ENCODE data around the gene ZNF32. TPM values are rescaled to one million over a fixed set of nuclear protein-coding genes. Genes with fewer than 3 reads are reported as not detected.

ZNF32 gene
- total RNA-seq, 1 donor from 2014 or later: 19.2 TPM

- H3K27me3 ChIP-seq (ENCODE audit: insufficient read depth, low read length): peaks cover 2% of the 10 kb centered on the region
- H4K20me1 ChIP-seq (ENCODE audit: insufficient read depth, low read length): no peaks in the 10 kb centered on the region
- H3K36me3 ChIP-seq (ENCODE audit: insufficient read depth, low read length): no peaks in the 10 kb centered on the region
- Mint-ChIP-seq H3K27me3 (ENCODE audit: low read depth, unreplicated experiment) (peaks cover 23% of the 10 kb centered on the region), H3K4me1 (ENCODE audit: low read depth, unreplicated experiment) (peaks cover 12% of the 10 kb centered on the region), H3K36me3 (ENCODE audit: low read depth, unreplicated experiment) (no peaks in the 10 kb centered on the region), H3K27ac (ENCODE audit: unreplicated experiment) (no peak overlapping the region), H3K9me3 (ENCODE audit: unreplicated experiment) (peaks cover 3% of the 10 kb centered on the region), H3K4me3 (ENCODE audit: unreplicated experiment) (no peak overlapping the region)
- no peak overlapping the region for H3K4me2 ChIP-seq (ENCODE audit: low read length)
- no peak overlapping the region for H2AFZ ChIP-seq (ENCODE audit: low read depth, low read length)
- H3K27ac ChIP-seq (ENCODE audit: low read depth, low read length): no peak overlapping the region
- TF ChIP-seq EZH2 (IDR thresholded peaks at IDR 0.05; ENCODE audit: insufficient read depth, low read length): no peak
- TF ChIP-seq, protein P1, sequence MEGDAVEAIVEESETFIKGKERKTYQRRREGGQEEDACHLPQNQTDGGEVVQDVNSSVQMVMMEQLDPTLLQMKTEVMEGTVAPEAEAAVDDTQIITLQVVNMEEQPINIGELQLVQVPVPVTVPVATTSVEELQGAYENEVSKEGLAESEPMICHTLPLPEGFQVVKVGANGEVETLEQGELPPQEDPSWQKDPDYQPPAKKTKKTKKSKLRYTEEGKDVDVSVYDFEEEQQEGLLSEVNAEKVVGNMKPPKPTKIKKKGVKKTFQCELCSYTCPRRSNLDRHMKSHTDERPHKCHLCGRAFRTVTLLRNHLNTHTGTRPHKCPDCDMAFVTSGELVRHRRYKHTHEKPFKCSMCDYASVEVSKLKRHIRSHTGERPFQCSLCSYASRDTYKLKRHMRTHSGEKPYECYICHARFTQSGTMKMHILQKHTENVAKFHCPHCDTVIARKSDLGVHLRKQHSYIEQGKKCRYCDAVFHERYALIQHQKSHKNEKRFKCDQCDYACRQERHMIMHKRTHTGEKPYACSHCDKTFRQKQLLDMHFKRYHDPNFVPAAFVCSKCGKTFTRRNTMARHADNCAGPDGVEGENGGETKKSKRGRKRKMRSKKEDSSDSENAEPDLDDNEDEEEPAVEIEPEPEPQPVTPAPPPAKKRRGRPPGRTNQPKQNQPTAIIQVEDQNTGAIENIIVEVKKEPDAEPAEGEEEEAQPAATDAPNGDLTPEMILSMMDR (IDR thresholded peaks at IDR 0.05; ENCODE audit: insufficient read depth, low read depth, low read length): no peak
- H3K4me1 ChIP-seq (ENCODE audit: insufficient read depth, low read length): peaks cover 8% of the 10 kb centered on the region
- no peaks in the 10 kb centered on the region for H3K79me2 ChIP-seq (ENCODE audit: insufficient read depth, low read length)
- H3K4me3 ChIP-seq (ENCODE audit: insufficient read depth, low read depth, low read length): no peak overlapping the region
- no peak overlapping the region for H3K9ac ChIP-seq (ENCODE audit: low read length)
- DNase-seq (ENCODE audit: low read depth) (no peak), FAIRE-seq (no peak)
- H3K9me3 ChIP-seq (ENCODE audit: insufficient read depth, low read depth, low read length): no peaks in the 10 kb centered on the region
Measured at GRCh38 chr10:43686414-43686813, 37.7 kb upstream of the ZNF32 start.

DNA sequence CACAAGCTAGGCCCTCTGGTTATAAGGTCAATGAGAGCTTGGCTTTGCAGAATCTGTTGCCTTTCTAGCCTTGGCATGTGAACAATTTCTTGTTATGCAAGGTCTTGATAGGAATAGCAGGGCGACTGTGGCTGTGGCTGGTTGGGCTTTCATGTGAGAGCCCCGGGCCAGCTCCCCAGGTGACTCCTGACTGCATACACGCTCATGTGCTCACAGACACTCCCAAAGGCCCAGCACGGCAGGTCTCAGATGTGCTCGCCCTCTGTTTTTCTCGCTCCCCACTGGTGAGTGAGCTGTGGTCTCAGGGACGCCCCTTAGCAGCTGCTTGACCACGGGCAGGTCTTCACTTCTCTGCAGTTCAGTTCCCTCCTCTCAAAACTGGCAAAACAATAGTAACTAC, 37.1 kb upstream of the ZNF32 start:
- DNase-seq (ENCODE audit: low read depth) (no peak), FAIRE-seq (no peak)
- Histone ChIP-seq H3K4me2 (ENCODE audit: low read length) (no peak overlapping the region), H4K20me1 (ENCODE audit: insufficient read depth, low read length) (no peaks in the 10 kb centered on the region), H3K4me3 (ENCODE audit: insufficient read depth, low read depth, low read length) (no peak overlapping the region), H2AFZ (ENCODE audit: low read depth, low read length) (no peak overlapping the region), H3K9me3 (ENCODE audit: insufficient read depth, low read depth, low read length) (no peaks in the 10 kb centered on the region), H3K4me1 (ENCODE audit: insufficient read depth, low read length) (peaks cover 8% of the 10 kb centered on the region), H3K9ac (ENCODE audit: low read length) (no peak overlapping the region), H3K27me3 (ENCODE audit: insufficient read depth, low read length) (peaks cover 2% of the 10 kb centered on the region), H3K36me3 (ENCODE audit: insufficient read depth, low read length) (no peaks in the 10 kb centered on the region), H3K27ac (ENCODE audit: low read depth, low read length) (no peak overlapping the region), H3K79me2 (ENCODE audit: insufficient read depth, low read length) (no peaks in the 10 kb centered on the region)
- Mint-ChIP-seq H3K4me3 (ENCODE audit: unreplicated experiment) (no peak overlapping the region), H3K9me3 (ENCODE audit: unreplicated experiment) (peaks cover 3% of the 10 kb centered on the region), H3K27me3 (ENCODE audit: low read depth, unreplicated experiment) (peaks cover 23% of the 10 kb centered on the region), H3K27ac (ENCODE audit: unreplicated experiment) (no peak overlapping the region), H3K36me3 (ENCODE audit: low read depth, unreplicated experiment) (no peaks in the 10 kb centered on the region), H3K4me1 (ENCODE audit: low read depth, unreplicated experiment) (peaks cover 12% of the 10 kb centered on the region)
- no peak for TF ChIP-seq EZH2 (IDR thresholded peaks at IDR 0.05; ENCODE audit: insufficient read depth, low read length)
- TF ChIP-seq, protein P1 (IDR thresholded peaks at IDR 0.05; ENCODE audit: insufficient read depth, low read depth, low read length): no peak

DNA sequence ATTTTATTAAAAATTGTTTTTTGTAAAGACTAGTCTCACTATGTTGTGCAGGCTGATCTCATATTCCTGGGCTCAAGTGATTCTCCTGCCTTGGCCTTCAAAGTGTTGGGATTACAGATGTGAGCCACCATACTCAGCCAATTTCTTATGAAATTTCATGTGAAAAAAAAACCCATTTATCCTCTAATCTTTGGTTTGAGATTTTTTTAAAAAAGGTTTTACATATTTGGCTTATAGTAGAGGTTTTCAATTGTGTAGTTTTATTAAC, 35.5 kb upstream of the ZNF32 start:
- Histone ChIP-seq H3K27me3 (ENCODE audit: insufficient read depth, low read length) (peaks cover 2% of the 10 kb centered on the region), H3K36me3 (ENCODE audit: insufficient read depth, low read length) (no peaks in the 10 kb centered on the region), H2AFZ (ENCODE audit: low read depth, low read length) (no peak overlapping the region), H3K79me2 (ENCODE audit: insufficient read depth, low read length) (no peaks in the 10 kb centered on the region), H4K20me1 (ENCODE audit: insufficient read depth, low read length) (no peaks in the 10 kb centered on the region), H3K9ac (ENCODE audit: low read length) (no peak overlapping the region), H3K4me2 (ENCODE audit: low read length) (no peak overlapping the region), H3K4me1 (ENCODE audit: insufficient read depth, low read length) (peaks cover under 1% of the 10 kb centered on the region), H3K27ac (ENCODE audit: low read depth, low read length) (no peak overlapping the region), H3K4me3 (ENCODE audit: insufficient read depth, low read depth, low read length) (no peak overlapping the region), H3K9me3 (ENCODE audit: insufficient read depth, low read depth, low read length) (no peaks in the 10 kb centered on the region)
- no peak overlapping the region for H3K27ac Mint-ChIP-seq (ENCODE audit: unreplicated experiment)
- no peak overlapping the region for H3K4me3 Mint-ChIP-seq (ENCODE audit: unreplicated experiment)
- H3K27me3 Mint-ChIP-seq (ENCODE audit: low read depth, unreplicated experiment): peaks cover 20% of the 10 kb centered on the region
- FAIRE-seq (no peak), DNase-seq (ENCODE audit: low read depth) (no peak)
- H3K9me3 Mint-ChIP-seq (ENCODE audit: unreplicated experiment): peaks cover 4% of the 10 kb centered on the region
- TF ChIP-seq, protein P1 (IDR thresholded peaks at IDR 0.05; ENCODE audit: insufficient read depth, low read depth, low read length): no peak
- no peak for TF ChIP-seq EZH2 (IDR thresholded peaks at IDR 0.05; ENCODE audit: insufficient read depth, low read length)
- peaks cover 12% of the 10 kb centered on the region for H3K4me1 Mint-ChIP-seq (ENCODE audit: low read depth, unreplicated experiment)
- no peaks in the 10 kb centered on the region for H3K36me3 Mint-ChIP-seq (ENCODE audit: low read depth, unreplicated experiment)

All from astrocyte (in vitro differentiated cells and primary cell).